ENCODE measurements around the gene PGAP3. TPM values are rescaled to one million over a fixed set of nuclear protein-coding genes. Genes with fewer than 3 reads are reported as not detected.

PGAP3 gene
- total and polyA plus RNA-seq, 2 donors, result 6.6 to 18.5 TPM

DNA sequence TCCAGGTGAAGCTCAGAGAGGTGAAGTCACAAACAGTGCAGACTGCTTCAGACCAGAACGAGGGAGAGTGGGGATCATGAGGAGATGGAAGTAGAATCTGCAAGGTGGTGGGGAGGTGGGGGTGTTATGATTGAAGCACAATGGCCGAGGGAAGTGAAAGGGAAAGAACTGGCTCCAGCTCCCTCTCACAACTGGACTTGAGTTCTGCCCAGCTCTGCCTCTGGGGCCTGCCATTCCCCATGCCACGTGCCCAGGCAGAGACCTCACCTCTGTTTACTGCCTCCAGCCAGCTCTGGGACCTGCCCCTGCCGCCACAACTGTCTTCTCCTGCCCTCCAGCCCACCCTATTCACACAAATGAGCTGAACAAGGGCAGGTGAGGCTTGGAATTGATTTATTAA lies 17.1 kb downstream of the PGAP3 start:
- WGBS, result 81% methylated on average over 4 of the region's 4 CpGs
- Histone ChIP-seq H3K27me3 (ENCODE audit: control insufficient read depth in 2 of 2, insufficient read depth in 1 of 2, low read length in 1 of 2) (peaks cover 30 to 64% of the 10 kb centered on the region in 2 donors), H3K9me3 (ENCODE audit: control insufficient read depth in 2 of 2, insufficient read depth in 1 of 2, low read length in 1 of 2) (peaks cover 0 to 7% of the 10 kb centered on the region in 2 donors), H3K4me1 (ENCODE audit: control insufficient read depth in 2 of 2, insufficient read depth in 2 of 2, low read length in 2 of 2) (peaks cover 0 to 27% of the 10 kb centered on the region in 2 donors), H3K36me3 (ENCODE audit: control insufficient read depth in 2 of 2, insufficient read depth in 2 of 2, low read length in 1 of 2) (no peaks in the 10 kb centered on the region), H3K27ac (ENCODE audit: low read depth in 1 of 2, low read length in 1 of 2) (no peak overlapping the region), H3K4me3 (ENCODE audit: low read length in 2 of 2) (no peak overlapping the region)
- no peak for DNase-seq (ENCODE audit: low read depth in 6 of 9, low spot score in 9 of 9)

DNA sequence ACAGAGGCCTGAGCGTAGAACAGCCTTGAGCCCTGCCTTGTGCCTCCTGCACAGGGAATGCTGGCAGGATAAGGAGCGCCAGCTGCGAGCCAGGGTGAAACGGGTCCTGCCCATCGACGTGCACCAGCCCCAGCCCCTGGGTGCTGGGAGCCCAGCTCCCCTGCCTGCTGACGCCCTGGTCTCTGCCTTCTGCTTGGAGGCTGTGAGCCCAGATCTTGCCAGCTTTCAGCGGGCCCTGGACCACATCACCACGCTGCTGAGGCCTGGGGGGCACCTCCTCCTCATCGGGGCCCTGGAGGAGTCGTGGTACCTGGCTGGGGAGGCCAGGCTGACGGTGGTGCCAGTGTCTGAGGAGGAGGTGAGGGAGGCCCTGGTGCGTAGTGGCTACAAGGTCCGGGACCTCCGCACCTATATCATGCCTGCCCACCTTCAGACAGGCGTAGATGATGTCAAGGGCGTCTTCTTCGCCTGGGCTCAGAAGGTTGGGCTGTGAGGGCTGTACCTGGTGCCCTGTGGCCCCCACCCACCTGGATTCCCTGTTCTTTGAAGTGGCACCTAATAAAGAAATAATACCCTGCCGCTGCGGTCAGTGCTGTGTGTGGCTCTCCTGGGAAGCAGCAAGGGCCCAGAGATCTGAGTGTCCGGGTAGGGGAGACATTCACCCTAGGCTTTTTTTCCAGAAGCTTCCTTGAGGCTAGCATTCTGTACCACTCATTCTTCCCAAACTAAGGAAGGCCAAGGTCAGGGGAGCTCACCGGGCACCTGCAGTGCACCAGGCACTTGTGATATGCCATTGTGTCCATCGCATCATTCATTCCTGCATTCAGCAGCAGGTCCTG lies 17.7 kb downstream of the PGAP3 start:
- no peak overlapping the region for H3K27ac ChIP-seq (ENCODE audit: low read depth in 1 of 2, low read length in 1 of 2)
- peaks cover 0 to 7% of the 10 kb centered on the region in 2 donors for H3K9me3 ChIP-seq (ENCODE audit: control insufficient read depth in 2 of 2, insufficient read depth in 1 of 2, low read length in 1 of 2)
- no peaks in the 10 kb centered on the region for H3K36me3 ChIP-seq (ENCODE audit: control insufficient read depth in 2 of 2, insufficient read depth in 2 of 2, low read length in 1 of 2)
- peaks cover 35 to 70% of the 10 kb centered on the region in 2 donors for H3K27me3 ChIP-seq (ENCODE audit: control insufficient read depth in 2 of 2, insufficient read depth in 1 of 2, low read length in 1 of 2)
- no peak for DNase-seq (ENCODE audit: low read depth in 6 of 9, low spot score in 9 of 9)
- 95% methylated on average over 23 of the region's 23 CpGs for WGBS
- H3K4me1 ChIP-seq (ENCODE audit: control insufficient read depth in 2 of 2, insufficient read depth in 2 of 2, low read length in 2 of 2), result peaks cover 0 to 21% of the 10 kb centered on the region in 2 donors
- H3K4me3 ChIP-seq (ENCODE audit: low read length in 2 of 2), result no peak overlapping the region

DNA sequence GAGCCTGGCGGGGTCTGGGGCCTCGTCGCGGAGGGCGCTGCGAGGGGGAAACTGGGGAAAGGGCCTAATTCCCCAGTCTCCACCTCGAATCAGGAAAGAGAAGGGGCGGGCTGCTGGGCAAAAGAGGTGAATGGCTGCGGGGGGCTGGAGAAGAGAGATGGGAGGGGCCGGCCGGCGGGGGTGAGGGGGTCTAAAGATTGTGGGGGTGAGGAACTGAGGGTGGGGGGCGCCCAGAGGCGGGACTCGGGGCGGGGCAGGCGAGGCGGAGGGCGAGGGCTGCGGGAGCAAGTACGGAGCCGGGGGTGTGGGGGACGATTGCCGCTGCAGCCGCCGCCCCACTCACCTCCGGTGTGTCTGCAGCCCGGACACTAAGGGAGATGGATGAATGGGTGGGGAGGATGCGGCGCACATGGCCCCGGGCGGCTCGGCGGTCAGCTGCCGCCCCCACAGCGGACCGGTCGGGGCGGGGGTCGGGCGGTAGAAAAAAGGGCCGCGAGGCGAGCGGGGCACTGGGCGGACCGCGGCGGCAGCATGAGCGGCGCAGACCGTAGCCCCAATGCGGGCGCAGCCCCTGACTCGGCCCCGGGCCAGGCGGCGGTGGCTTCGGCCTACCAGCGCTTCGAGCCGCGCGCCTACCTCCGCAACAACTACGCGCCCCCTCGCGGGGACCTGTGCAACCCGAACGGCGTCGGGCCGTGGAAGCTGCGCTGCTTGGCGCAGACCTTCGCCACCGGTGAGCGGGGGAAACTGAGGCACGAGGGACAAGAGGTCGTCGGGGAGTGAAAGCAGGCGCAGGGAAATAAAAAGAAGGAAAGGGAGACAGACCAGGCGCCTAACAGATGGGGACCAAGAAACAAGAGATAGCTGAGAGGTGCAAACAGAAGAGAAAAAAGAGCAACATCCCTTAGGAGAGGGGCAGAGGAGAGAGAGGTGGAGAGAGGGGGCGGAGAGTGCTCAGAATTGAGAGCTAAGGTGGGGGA lies 19.6 kb downstream of the PGAP3 start, which contains the start of gene PNMT:
PNMT (plus strand) TSS at position 509 of the 980 bp plus-strand sequence; CDS start at position 532, 23 bp downstream.
- WGBS, result 3% methylated on average over 85 of the region's 85 CpGs
- Histone ChIP-seq H3K36me3 (ENCODE audit: control insufficient read depth in 2 of 2, insufficient read depth in 2 of 2, low read length in 1 of 2) (peaks cover under 1 to 2% of the 10 kb centered on the region in 2 donors), H3K27me3 (ENCODE audit: control insufficient read depth in 2 of 2, insufficient read depth in 1 of 2, low read length in 1 of 2) (peaks cover 35 to 76% of the 10 kb centered on the region in 2 donors), H3K27ac (ENCODE audit: low read depth in 1 of 2, low read length in 1 of 2) (no peak within 1 kb of the TSS), H3K9me3 (ENCODE audit: control insufficient read depth in 2 of 2, insufficient read depth in 1 of 2, low read length in 1 of 2) (peaks cover 0 to 7% of the 10 kb centered on the region in 2 donors), H3K4me1 (ENCODE audit: control insufficient read depth in 2 of 2, insufficient read depth in 2 of 2, low read length in 2 of 2) (peaks cover 0 to 12% of the 10 kb centered on the region in 2 donors), H3K4me3 (ENCODE audit: low read length in 2 of 2) (peak within 1 kb of the TSS in 1 of 2 donors; percentile 50)
- DNase-seq (ENCODE audit: low read depth in 6 of 9, low spot score in 9 of 9), result peak in 6 of 9 donors; percentile 43 to 77 (median 60)

DNA sequence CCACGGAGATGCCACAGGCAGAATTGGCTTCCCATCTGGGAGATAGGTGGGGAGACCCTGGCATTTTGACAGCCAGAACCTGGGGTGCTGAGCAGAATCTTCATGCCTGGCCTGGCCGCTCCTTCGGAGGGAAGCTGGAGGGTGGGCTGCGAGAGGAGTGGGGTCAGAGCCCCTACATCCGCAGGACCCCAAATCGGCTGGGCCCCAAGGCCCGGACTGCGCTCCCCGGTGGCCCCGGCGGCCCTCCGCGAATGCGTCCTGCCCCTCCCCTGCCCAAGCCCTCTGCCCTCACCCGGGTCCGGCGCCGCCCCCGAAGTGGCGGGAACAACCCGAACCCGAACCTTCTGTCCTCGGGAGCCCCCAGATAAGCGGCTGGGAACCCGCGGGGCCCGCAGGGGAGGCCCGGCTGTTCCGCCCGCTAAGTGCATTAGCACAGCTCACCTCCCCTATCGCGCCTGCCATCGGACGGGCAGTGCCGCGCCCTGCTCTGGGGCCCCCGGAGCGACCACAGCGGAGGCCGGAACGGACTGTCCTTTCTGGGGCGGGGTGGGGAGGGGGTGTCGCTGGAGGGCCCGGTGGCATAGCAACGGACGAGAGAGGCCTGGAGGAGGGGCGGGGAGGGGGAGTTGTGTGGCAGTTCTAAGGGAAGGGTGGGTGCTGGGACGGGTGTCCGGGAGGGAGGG lies 20.5 kb downstream of the PGAP3 start:
- no peak for DNase-seq (ENCODE audit: low read depth in 6 of 9, low spot score in 9 of 9)
- no peak overlapping the region for H3K27ac ChIP-seq (ENCODE audit: low read depth in 1 of 2, low read length in 1 of 2)
- peak overlapping the region in 1 of 2 donors; percentile 50 for H3K4me3 ChIP-seq (ENCODE audit: low read length in 2 of 2)
- H3K9me3 ChIP-seq (ENCODE audit: control insufficient read depth in 2 of 2, insufficient read depth in 1 of 2, low read length in 1 of 2), result peaks cover 0 to 7% of the 10 kb centered on the region in 2 donors
- 11% methylated on average over 49 of the region's 49 CpGs for WGBS
- H3K27me3 ChIP-seq (ENCODE audit: control insufficient read depth in 2 of 2, insufficient read depth in 1 of 2, low read length in 1 of 2), result peaks cover 35 to 76% of the 10 kb centered on the region in 2 donors
- H3K36me3 ChIP-seq (ENCODE audit: control insufficient read depth in 2 of 2, insufficient read depth in 2 of 2, low read length in 1 of 2), result peaks cover 9 to 10% of the 10 kb centered on the region in 2 donors
- H3K4me1 ChIP-seq (ENCODE audit: control insufficient read depth in 2 of 2, insufficient read depth in 2 of 2, low read length in 2 of 2), result peaks cover 0 to 12% of the 10 kb centered on the region in 2 donors

DNA sequence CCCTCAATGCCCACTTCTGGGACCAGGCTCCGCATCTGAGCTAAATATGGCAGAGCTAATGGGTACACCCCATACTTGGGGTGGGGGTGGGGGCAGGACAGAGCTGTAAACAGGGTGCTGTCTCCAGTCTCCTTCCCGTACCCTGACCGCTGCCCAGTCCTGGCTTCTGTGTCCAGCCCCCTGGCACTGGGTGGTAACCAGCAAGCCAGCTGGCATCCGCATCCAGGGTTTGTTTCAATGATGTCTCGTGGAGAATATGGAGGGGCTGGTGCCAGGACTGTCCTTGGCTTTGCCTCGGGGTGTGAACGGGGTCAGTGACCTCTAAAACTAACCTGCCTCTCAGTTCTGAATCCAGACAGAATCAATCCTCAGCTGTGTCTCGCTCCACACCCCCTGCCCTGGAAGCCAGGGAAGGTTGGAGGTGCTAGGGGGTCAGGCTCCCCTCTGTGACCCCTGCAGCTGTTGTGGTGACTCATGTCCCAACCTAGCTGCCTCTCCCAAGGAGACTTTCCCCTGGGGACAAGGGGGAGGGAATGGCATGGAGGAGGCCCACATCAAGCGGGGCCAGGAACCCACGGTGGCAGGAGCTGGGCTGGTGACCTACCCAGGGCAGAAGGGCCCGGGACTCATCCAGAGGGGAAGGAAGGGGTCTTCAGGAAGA lies 21.1 kb downstream of the PGAP3 start:
- 83% methylated on average over 11 of the region's 11 CpGs for WGBS
- Histone ChIP-seq H3K4me1 (ENCODE audit: control insufficient read depth in 2 of 2, insufficient read depth in 2 of 2, low read length in 2 of 2) (peaks cover 0 to 14% of the 10 kb centered on the region in 2 donors), H3K27ac (ENCODE audit: low read depth in 1 of 2, low read length in 1 of 2) (no peak overlapping the region), H3K36me3 (ENCODE audit: control insufficient read depth in 2 of 2, insufficient read depth in 2 of 2, low read length in 1 of 2) (peaks cover 16 to 17% of the 10 kb centered on the region in 2 donors), H3K27me3 (ENCODE audit: control insufficient read depth in 2 of 2, insufficient read depth in 1 of 2, low read length in 1 of 2) (peaks cover 35 to 72% of the 10 kb centered on the region in 2 donors), H3K4me3 (ENCODE audit: low read length in 2 of 2) (no peak overlapping the region), H3K9me3 (ENCODE audit: control insufficient read depth in 2 of 2, insufficient read depth in 1 of 2, low read length in 1 of 2) (peaks cover 0 to 7% of the 10 kb centered on the region in 2 donors)
- DNase-seq (ENCODE audit: low read depth in 6 of 9, low spot score in 9 of 9), result no peak

- WGBS, result 89% methylated on average over 2 of the region's 2 CpGs
- Histone ChIP-seq H3K27ac (ENCODE audit: low read depth in 1 of 2, low read length in 1 of 2) (no peak overlapping the region), H3K9me3 (ENCODE audit: control insufficient read depth in 2 of 2, insufficient read depth in 1 of 2, low read length in 1 of 2) (peaks cover 0 to 7% of the 10 kb centered on the region in 2 donors), H3K36me3 (ENCODE audit: control insufficient read depth in 2 of 2, insufficient read depth in 2 of 2, low read length in 1 of 2) (peaks cover 21 to 22% of the 10 kb centered on the region in 2 donors), H3K4me3 (ENCODE audit: low read length in 2 of 2) (no peak overlapping the region), H3K4me1 (ENCODE audit: control insufficient read depth in 2 of 2, insufficient read depth in 2 of 2, low read length in 2 of 2) (peaks cover 0 to 16% of the 10 kb centered on the region in 2 donors), H3K27me3 (ENCODE audit: control insufficient read depth in 2 of 2, insufficient read depth in 1 of 2, low read length in 1 of 2) (peaks cover 35 to 67% of the 10 kb centered on the region in 2 donors)
- DNase-seq (ENCODE audit: low read depth in 6 of 9, low spot score in 9 of 9), result no peak
These were observed 21.6 kb downstream of the PGAP3 start for GRCh38 chr17:39666231-39666600.

DNA sequence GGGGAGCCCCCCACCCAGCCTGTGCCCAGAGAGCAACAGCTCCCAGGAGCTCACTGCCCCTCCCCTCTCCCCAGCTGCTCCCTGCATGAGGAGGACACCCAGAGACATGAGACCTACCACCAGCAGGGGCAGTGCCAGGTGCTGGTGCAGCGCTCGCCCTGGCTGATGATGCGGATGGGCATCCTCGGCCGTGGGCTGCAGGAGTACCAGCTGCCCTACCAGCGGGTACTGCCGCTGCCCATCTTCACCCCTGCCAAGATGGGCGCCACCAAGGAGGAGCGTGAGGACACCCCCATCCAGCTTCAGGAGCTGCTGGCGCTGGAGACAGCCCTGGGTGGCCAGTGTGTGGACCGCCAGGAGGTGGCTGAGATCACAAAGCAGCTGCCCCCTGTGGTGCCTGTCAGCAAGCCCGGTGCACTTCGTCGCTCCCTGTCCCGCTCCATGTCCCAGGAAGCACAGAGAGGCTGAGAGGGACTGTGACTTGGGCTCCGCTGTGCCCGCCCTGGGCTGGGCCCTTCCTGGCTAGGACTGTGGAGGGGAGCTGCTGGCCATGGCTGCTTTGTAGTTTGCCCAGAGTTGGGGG lies 22.1 kb downstream of the PGAP3 start:
- peaks cover 26 to 27% of the 10 kb centered on the region in 2 donors for H3K36me3 ChIP-seq (ENCODE audit: control insufficient read depth in 2 of 2, insufficient read depth in 2 of 2, low read length in 1 of 2)
- peaks cover 0 to 7% of the 10 kb centered on the region in 2 donors for H3K9me3 ChIP-seq (ENCODE audit: control insufficient read depth in 2 of 2, insufficient read depth in 1 of 2, low read length in 1 of 2)
- peaks cover 0 to 20% of the 10 kb centered on the region in 2 donors for H3K4me1 ChIP-seq (ENCODE audit: control insufficient read depth in 2 of 2, insufficient read depth in 2 of 2, low read length in 2 of 2)
- no peak overlapping the region for H3K4me3 ChIP-seq (ENCODE audit: low read length in 2 of 2)
- DNase-seq (ENCODE audit: low read depth in 6 of 9, low spot score in 9 of 9), result no peak
- 84% methylated on average over 17 of the region's 17 CpGs for WGBS
- H3K27ac ChIP-seq (ENCODE audit: low read depth in 1 of 2, low read length in 1 of 2), result no peak overlapping the region
- H3K27me3 ChIP-seq (ENCODE audit: control insufficient read depth in 2 of 2, insufficient read depth in 1 of 2, low read length in 1 of 2), result peaks cover 35 to 62% of the 10 kb centered on the region in 2 donors

Measured in thymus (tissue), 11 donors.